ENCODE measurements around the gene NLRC5.

Gene NLRC5

GRCh38 chr16:57130950-57131321, 141.6 kb downstream of the NLRC5 start:
- Histone ChIP-seq H3K4me3 (ENCODE audit: low read depth, low read length) (no peak overlapping the region), H3K36me3 (no peaks in the 10 kb centered on the region), H3K9me3 (ENCODE audit: severe bottlenecking) (no peaks in the 10 kb centered on the region), H3K27ac (no peak overlapping the region), H3K27me3 (ENCODE audit: insufficient read depth, low read depth, severe bottlenecking) (no peaks in the 10 kb centered on the region)
- TF ChIP-seq, protein P1, sequence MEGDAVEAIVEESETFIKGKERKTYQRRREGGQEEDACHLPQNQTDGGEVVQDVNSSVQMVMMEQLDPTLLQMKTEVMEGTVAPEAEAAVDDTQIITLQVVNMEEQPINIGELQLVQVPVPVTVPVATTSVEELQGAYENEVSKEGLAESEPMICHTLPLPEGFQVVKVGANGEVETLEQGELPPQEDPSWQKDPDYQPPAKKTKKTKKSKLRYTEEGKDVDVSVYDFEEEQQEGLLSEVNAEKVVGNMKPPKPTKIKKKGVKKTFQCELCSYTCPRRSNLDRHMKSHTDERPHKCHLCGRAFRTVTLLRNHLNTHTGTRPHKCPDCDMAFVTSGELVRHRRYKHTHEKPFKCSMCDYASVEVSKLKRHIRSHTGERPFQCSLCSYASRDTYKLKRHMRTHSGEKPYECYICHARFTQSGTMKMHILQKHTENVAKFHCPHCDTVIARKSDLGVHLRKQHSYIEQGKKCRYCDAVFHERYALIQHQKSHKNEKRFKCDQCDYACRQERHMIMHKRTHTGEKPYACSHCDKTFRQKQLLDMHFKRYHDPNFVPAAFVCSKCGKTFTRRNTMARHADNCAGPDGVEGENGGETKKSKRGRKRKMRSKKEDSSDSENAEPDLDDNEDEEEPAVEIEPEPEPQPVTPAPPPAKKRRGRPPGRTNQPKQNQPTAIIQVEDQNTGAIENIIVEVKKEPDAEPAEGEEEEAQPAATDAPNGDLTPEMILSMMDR (IDR thresholded peaks at IDR 0.05; ENCODE audit: low read depth, low read length) = no peak
- no peak for DNase-seq

DNA sequence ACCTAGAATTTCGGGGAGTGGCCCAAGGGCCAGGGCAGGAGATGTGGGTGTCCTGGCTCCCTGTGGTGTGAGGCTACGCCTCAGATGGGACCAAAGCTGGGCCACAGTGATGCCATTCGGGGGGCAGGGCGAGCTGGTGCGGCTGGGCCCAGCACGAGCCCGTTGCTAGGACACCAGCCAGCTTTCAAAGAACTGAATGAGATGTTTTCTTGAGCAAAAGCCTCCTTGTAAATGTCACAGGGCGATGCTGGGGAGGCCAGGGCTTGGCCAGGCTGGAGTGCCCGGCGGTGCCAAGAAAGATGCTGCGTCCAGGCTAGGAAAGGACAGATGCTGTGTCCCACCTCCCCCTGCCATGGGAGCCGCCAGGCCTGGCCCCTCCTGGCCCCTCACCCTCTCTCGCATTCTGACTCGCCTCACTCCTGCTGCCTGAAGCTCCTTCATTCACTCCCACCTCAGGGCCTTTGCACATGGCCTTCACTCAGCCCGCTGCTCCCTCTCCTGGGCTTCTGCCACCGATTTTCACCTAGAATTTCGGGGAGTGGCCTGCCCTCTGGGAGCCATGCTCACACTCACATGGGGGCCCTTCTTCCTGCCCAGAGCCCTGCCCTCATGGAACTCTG, 142.1 kb downstream of the NLRC5 start:
- H3K27ac ChIP-seq = no peak overlapping the region
- H3K36me3 ChIP-seq = no peaks in the 10 kb centered on the region
- H3K4me3 ChIP-seq (ENCODE audit: low read depth, low read length) = no peak overlapping the region
- no peaks in the 10 kb centered on the region for H3K9me3 ChIP-seq (ENCODE audit: severe bottlenecking)
- DNase-seq = no peak
- no peaks in the 10 kb centered on the region for H3K27me3 ChIP-seq (ENCODE audit: insufficient read depth, low read depth, severe bottlenecking)
- TF ChIP-seq, protein P1 (IDR thresholded peaks at IDR 0.05; ENCODE audit: low read depth, low read length) = no peak

DNA sequence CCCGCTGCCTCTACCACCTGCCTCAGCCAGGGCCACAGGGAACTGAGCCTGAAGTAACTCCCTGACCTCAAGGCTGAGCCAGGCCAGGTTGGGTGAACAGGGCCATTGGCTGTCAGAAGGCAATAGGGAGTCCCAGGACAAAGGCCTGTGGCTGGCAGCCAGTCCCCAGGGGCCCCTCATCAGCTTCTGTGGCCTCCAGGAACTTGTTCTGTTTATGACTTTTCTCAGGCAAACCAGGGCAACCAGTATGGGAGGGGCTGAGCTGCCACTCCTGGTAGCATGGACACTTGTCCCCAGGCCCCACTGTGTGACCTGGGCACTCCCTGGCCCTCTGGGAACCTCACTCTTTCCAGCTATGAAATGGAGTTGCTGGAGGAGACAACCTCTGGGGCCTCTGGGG, 143.1 kb downstream of the NLRC5 start:
- H3K27ac ChIP-seq = no peak overlapping the region
- TF ChIP-seq, protein P1 (IDR thresholded peaks at IDR 0.05; ENCODE audit: low read depth, low read length) = no peak

GRCh38 chr16:57133031-57133430, 143.7 kb downstream of the NLRC5 start:
- Histone ChIP-seq H3K27me3 (ENCODE audit: insufficient read depth, low read depth, severe bottlenecking) (no peaks in the 10 kb centered on the region), H3K36me3 (no peaks in the 10 kb centered on the region), H3K4me3 (ENCODE audit: low read depth, low read length) (no peak overlapping the region), H3K9me3 (ENCODE audit: severe bottlenecking) (no peaks in the 10 kb centered on the region), H3K27ac (no peak overlapping the region)
- no peak for DNase-seq
- TF ChIP-seq, protein P1 (IDR thresholded peaks at IDR 0.05; ENCODE audit: low read depth, low read length) = no peak

More for the DNA sequence above, 143.1 kb downstream of the NLRC5 start:
- Histone ChIP-seq H3K4me3 (ENCODE audit: low read depth, low read length) (no peak overlapping the region), H3K36me3 (no peaks in the 10 kb centered on the region), H3K9me3 (ENCODE audit: severe bottlenecking) (no peaks in the 10 kb centered on the region), H3K27me3 (ENCODE audit: insufficient read depth, low read depth, severe bottlenecking) (no peaks in the 10 kb centered on the region)
- DNase-seq = no peak

Data from WERI-Rb-1 (cell line).